ENCODE measurements around the gene CATSPERB.

Gene CATSPERB

DNA sequence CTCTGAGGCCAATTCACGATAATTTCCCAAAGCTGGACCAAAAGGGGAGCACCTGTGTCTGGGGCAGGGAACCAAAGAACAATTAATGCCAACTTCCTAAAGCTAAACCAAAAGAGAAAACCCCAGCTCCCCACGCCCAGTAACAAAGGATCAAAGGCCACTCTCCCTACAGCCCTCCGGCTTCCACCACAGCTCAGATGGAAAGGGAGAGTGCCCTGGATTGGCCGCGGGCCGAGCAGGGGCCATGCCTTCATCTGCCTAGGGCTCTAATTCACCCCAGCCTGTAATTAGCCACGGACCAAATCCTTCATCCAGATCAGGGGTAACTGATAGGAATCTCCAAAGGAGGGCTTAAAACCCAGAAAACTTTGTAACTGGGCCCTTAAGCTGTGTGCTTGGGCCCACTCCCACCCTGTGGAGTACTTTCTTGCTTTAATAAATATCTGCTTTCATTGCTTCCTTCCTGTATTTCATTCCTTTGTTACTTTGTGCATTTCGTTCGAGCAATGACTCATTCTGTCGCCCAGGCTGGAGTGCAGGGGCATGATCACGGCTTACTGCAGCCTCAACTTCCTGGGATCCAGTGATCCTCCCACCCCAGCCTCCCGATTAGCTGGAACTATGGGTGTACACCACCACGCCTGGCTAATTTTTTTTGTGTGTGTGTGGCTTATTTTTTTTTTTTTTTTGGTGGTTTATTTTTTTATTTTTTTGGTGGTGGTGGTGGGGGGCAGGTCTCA, 156.2 kb downstream of the CATSPERB start:
- no peak overlapping the region for H3K27ac ChIP-seq (ENCODE audit: extremely low read depth, low read depth, low read length)
- H3K4me1 ChIP-seq (ENCODE audit: control insufficient read depth, insufficient read depth, low read length): no peaks in the 10 kb centered on the region
- no peak overlapping the region for H3K4me3 ChIP-seq (ENCODE audit: low read depth, low read length)
- no peaks in the 10 kb centered on the region for H3K36me3 ChIP-seq (ENCODE audit: control insufficient read depth in 2 of 2, insufficient read depth in 1 of 2, low read length in 2 of 2)
- TF ChIP-seq ZNF610 (tag by site-specific recombination; IDR thresholded peaks at IDR 0.05; ENCODE audit: borderline replicate concordance): no peak
- no peak for TF ChIP-seq ZNF214 (tag by site-specific recombination; IDR thresholded peaks at IDR 0.05; ENCODE audit: borderline replicate concordance)
- TF ChIP-seq HOXD13 (CRISPR knock-in tag; IDR thresholded peaks at IDR 0.05; ENCODE audit: borderline replicate concordance): no peak
- TF ChIP-seq ZNF837 (tag by site-specific recombination; IDR thresholded peaks at IDR 0.05): no peak
- TF ChIP-seq YY1 (tag by site-specific recombination; IDR thresholded peaks at IDR 0.05): no peak
- no peak for TF ChIP-seq ZNF629 (tag by site-specific recombination; IDR thresholded peaks at IDR 0.05)
- TF ChIP-seq ZNF548 (tag by site-specific recombination; IDR thresholded peaks at IDR 0.05): no peak
- no peak for TF ChIP-seq ZNF174 (tag by site-specific recombination; IDR thresholded peaks at IDR 0.05)
- TF ChIP-seq ZNF529 (tag by site-specific recombination; IDR thresholded peaks at IDR 0.05; ENCODE audit: insufficient replicate concordance): no peak
- TF ChIP-seq KLF10 (tag by site-specific recombination; IDR thresholded peaks at IDR 0.05): no peak
- no peak for TF ChIP-seq ZNF202 (tag by site-specific recombination; IDR thresholded peaks at IDR 0.05; ENCODE audit: borderline replicate concordance)
- TF ChIP-seq ZBTB20 (tag by site-specific recombination; IDR thresholded peaks at IDR 0.05): no peak
- TF ChIP-seq ZNF521 (tag by site-specific recombination; IDR thresholded peaks at IDR 0.05): no peak
- TF ChIP-seq ZNF585B (tag by site-specific recombination; IDR thresholded peaks at IDR 0.05): no peak
- H3K9me3 ChIP-seq (ENCODE audit: control insufficient read depth, insufficient read depth, low read depth, low read length): no peaks in the 10 kb centered on the region
- ChIA-PET POLR2A (no interaction called here), CTCF (interaction anchor here (0.6 to 0.9 kb wide), 3 partner anchors 320 to 425 kb away, joined by 3 to 4 read pairs (median 3); no protein-coding TSS in a partner anchor)

GRCh38 chr14:91573894-91574837, 157.7 kb downstream of the CATSPERB start:
- Histone ChIP-seq H3K9me3 (ENCODE audit: control insufficient read depth, insufficient read depth, low read depth, low read length) (no peaks in the 10 kb centered on the region), H3K36me3 (ENCODE audit: control insufficient read depth in 2 of 2, insufficient read depth in 1 of 2, low read length in 2 of 2) (no peaks in the 10 kb centered on the region), H3K4me1 (ENCODE audit: control insufficient read depth, insufficient read depth, low read length) (no peaks in the 10 kb centered on the region), H3K27ac (ENCODE audit: extremely low read depth, low read depth, low read length) (no peak overlapping the region; the same call in 1 of the 2 replicates), H3K4me3 (ENCODE audit: low read depth, low read length) (peak overlapping the region; percentile 50)
- POLR2A ChIA-PET: interaction anchor here (0.6 kb wide), 1 partner anchor 64 kb away, joined by 3 read pairs; the partner anchor contains the start of gene PPP4R3A
- CTCF ChIA-PET: interaction anchor here (0.7 kb wide), 2 partner anchors 9 to 683 kb away, joined by 3 to 4 read pairs; no protein-coding TSS in a partner anchor
- TF ChIP-seq ZNF777 (tag by site-specific recombination; IDR thresholded peaks at IDR 0.05; ENCODE audit: borderline replicate concordance): no peak
- no peak for TF ChIP-seq ZNF155 (tag by site-specific recombination; IDR thresholded peaks at IDR 0.05)
- no peak for TF ChIP-seq MEIS1 (CRISPR knock-in tag; IDR thresholded peaks at IDR 0.05; ENCODE audit: borderline replicate concordance)
- peak; percentile 85 for TF ChIP-seq ZNF561 (tag by site-specific recombination; IDR thresholded peaks at IDR 0.05; ENCODE audit: borderline replicate concordance)
- no peak for TF ChIP-seq ZNF747 (tag by site-specific recombination; IDR thresholded peaks at IDR 0.05)
- no peak for TF ChIP-seq ZNF394 (tag by site-specific recombination; IDR thresholded peaks at IDR 0.05; ENCODE audit: borderline replicate concordance)
- TF ChIP-seq ZNF140 (tag by site-specific recombination; IDR thresholded peaks at IDR 0.05): no peak
- TF ChIP-seq ZBTB1 (tag by site-specific recombination; IDR thresholded peaks at IDR 0.05): no peak
- TF ChIP-seq ZNF292 (tag by site-specific recombination; IDR thresholded peaks at IDR 0.05; ENCODE audit: borderline replicate concordance, low read depth): no peak
- peak; percentile 96 for TF ChIP-seq ZBTB8A (tag by site-specific recombination; IDR thresholded peaks at IDR 0.05)
- TF ChIP-seq ZSCAN23 (tag by site-specific recombination; IDR thresholded peaks at IDR 0.05): no peak
- TF ChIP-seq ZNF214 (tag by site-specific recombination; IDR thresholded peaks at IDR 0.05; ENCODE audit: borderline replicate concordance): no peak
- TF ChIP-seq ZBTB26 (tag by site-specific recombination; optimal IDR thresholded peaks at IDR 0.05): peak; percentile 92
- TF ChIP-seq, protein P1, sequence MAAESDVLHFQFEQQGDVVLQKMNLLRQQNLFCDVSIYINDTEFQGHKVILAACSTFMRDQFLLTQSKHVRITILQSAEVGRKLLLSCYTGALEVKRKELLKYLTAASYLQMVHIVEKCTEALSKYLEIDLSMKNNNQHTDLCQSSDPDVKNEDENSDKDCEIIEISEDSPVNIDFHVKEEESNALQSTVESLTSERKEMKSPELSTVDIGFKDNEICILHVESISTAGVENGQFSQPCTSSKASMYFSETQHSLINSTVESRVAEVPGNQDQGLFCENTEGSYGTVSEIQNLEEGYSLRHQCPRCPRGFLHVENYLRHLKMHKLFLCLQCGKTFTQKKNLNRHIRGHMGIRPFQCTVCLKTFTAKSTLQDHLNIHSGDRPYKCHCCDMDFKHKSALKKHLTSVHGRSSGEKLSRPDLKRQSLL (tag by site-specific recombination; IDR thresholded peaks at IDR 0.05): no peak
- TF ChIP-seq ZNF623 (tag by site-specific recombination; IDR thresholded peaks at IDR 0.05): no peak
- no peak for TF ChIP-seq ZNF830 (tag by site-specific recombination; IDR thresholded peaks at IDR 0.05; ENCODE audit: low read depth)
- TF ChIP-seq BCL11B (tag by site-specific recombination; IDR thresholded peaks at IDR 0.05; ENCODE audit: low read depth): no peak
- no peak for TF ChIP-seq ZNF391 (tag by site-specific recombination; IDR thresholded peaks at IDR 0.05; ENCODE audit: borderline replicate concordance, low read depth)
- TF ChIP-seq ZNF48 (tag by site-specific recombination; IDR thresholded peaks at IDR 0.05): no peak
- no peak for TF ChIP-seq ZSCAN16 (tag by site-specific recombination; IDR thresholded peaks at IDR 0.05)
- TF ChIP-seq ZNF174 (tag by site-specific recombination; IDR thresholded peaks at IDR 0.05): no peak

Data from HEK293 (cell line).